ENCODE results near the gene DSG3. TPM values are rescaled to one million over a fixed set of nuclear protein-coding genes. Genes with fewer than 3 reads are reported as not detected.

Gene DSG3
- total and polyA plus RNA-seq, 4 donors: 0.03 to 0.09 TPM; not detected in 2

DNA sequence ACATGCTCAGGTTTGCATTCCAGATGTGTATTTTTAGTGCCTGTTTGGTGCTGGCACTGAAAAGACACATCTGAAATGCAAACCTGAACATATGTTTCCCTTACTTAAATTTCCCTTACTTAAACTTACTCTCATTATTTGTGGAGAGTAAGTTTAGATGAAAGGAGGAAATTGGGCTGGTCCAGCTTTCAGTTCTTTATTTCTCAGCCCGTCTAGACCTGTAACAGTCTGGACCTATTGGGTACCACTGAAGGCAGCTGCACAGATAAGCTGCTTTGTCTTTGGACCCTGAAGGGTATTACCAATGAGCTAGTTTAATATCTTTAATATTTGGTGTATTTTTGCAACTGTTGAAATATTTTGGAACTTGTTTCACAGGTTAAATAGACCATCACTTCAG is 17.0 kb upstream of the DSG3 start:
- H3K4me3 ChIP-seq: no peak overlapping the region
- no peaks in the 10 kb centered on the region for H3K36me3 ChIP-seq (ENCODE audit: control insufficient read depth in 4 of 4, insufficient read depth in 4 of 4, low read length in 4 of 4)
- ATAC-seq (ENCODE audit: insufficient read depth, low FRiP score): no peak
- H3K9me3 ChIP-seq (ENCODE audit: control insufficient read depth in 4 of 4, insufficient read depth in 3 of 4, low read length in 3 of 4): peaks cover 0 to 2% (median under 1%) of the 10 kb centered on the region in 4 donors
- TF ChIP-seq CTCF (IDR thresholded peaks at IDR 0.05; ENCODE audit: control extremely low read depth, extremely low read depth): no peak
- DNase-seq: no peak
- H3K9ac ChIP-seq (ENCODE audit: insufficient read depth in 1 of 2, low read length in 2 of 2): no peak overlapping the region
- H3K4me1 ChIP-seq (ENCODE audit: control insufficient read depth in 5 of 5, insufficient read depth in 5 of 5, low read length in 5 of 5): no peaks in the 10 kb centered on the region
- 50 to 54% methylated on average over 1 of the region's 1 CpG for WGBS, 2 donors
- H3K27ac ChIP-seq (ENCODE audit: low read depth in 1 of 2, low read length in 1 of 2): no peak overlapping the region
- no peaks in the 10 kb centered on the region for H3K27me3 ChIP-seq (ENCODE audit: control insufficient read depth in 3 of 3, insufficient read depth in 3 of 3, low read length in 2 of 3)

DNA sequence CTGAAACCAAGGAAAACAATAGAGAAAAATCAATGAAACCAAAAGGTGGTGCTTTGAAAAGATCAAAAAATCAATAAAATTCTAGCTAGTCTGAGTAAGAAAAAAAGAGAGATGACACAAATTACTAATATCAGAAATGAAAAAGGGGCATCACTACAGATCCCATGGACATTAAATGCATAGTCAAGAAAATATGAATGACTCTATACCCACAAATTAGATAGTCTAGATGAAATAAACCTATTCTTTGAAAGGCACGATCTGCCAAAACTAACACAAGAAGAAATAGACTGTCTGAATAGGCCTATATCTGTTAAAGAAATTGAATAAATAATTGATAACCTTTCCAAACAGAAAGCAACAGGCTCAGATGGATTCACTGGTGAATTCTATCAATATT is 15.2 kb upstream of the DSG3 start:
- 88 to 93% methylated on average over 1 of the region's 1 CpG for WGBS, 2 donors
- Histone ChIP-seq H3K4me1 (ENCODE audit: control insufficient read depth in 5 of 5, insufficient read depth in 5 of 5, low read length in 5 of 5) (no peaks in the 10 kb centered on the region), H3K9me3 (ENCODE audit: control insufficient read depth in 4 of 4, insufficient read depth in 3 of 4, low read length in 3 of 4) (peaks cover 0 to 2% (median under 1%) of the 10 kb centered on the region in 4 donors), H3K9ac (ENCODE audit: insufficient read depth in 1 of 2, low read length in 2 of 2) (no peak overlapping the region), H3K4me3 (no peak overlapping the region), H3K27me3 (ENCODE audit: control insufficient read depth in 3 of 3, insufficient read depth in 3 of 3, low read length in 2 of 3) (no peaks in the 10 kb centered on the region), H3K27ac (ENCODE audit: low read depth in 1 of 2, low read length in 1 of 2) (no peak overlapping the region), H3K36me3 (ENCODE audit: control insufficient read depth in 4 of 4, insufficient read depth in 4 of 4, low read length in 4 of 4) (no peaks in the 10 kb centered on the region)
- DNase-seq: no peak
- no peak for ATAC-seq (ENCODE audit: insufficient read depth, low FRiP score)
- TF ChIP-seq CTCF (IDR thresholded peaks at IDR 0.05; ENCODE audit: control extremely low read depth, extremely low read depth): no peak

DNA sequence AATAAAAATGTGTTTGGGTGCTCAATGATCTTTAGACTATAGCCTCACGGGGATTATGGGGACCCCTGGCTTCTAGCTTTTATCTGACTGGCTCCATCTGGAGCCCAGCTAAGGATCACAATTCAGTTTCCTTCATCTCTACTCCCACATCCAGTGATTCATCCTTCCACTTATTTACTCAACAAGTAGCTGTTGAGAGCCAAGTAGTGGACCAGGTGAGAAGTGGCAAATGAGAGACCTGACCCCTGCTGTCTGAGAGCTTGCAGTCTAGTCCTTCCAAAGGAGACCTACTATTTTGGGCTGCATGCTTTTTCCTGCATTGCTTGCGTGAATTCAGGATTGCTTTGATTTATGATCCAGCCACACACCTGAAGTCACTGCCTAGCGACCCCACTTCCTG is 10.7 kb upstream of the DSG3 start:
- 69 to 74% methylated on average over 3 of the region's 3 CpGs for WGBS, 2 donors
- Histone ChIP-seq H3K9ac (ENCODE audit: insufficient read depth in 1 of 2, low read length in 2 of 2) (no peak overlapping the region), H3K27ac (ENCODE audit: low read depth in 1 of 2, low read length in 1 of 2) (no peak overlapping the region), H3K4me3 (no peak overlapping the region), H3K27me3 (ENCODE audit: control insufficient read depth in 3 of 3, insufficient read depth in 3 of 3, low read length in 2 of 3) (no peaks in the 10 kb centered on the region), H3K36me3 (ENCODE audit: control insufficient read depth in 4 of 4, insufficient read depth in 4 of 4, low read length in 4 of 4) (no peaks in the 10 kb centered on the region), H3K4me1 (ENCODE audit: control insufficient read depth in 5 of 5, insufficient read depth in 5 of 5, low read length in 5 of 5) (no peaks in the 10 kb centered on the region), H3K9me3 (ENCODE audit: control insufficient read depth in 4 of 4, insufficient read depth in 3 of 4, low read length in 3 of 4) (peaks cover 0 to 2% (median under 1%) of the 10 kb centered on the region in 4 donors)
- DNase-seq (no peak), ATAC-seq (ENCODE audit: insufficient read depth, low FRiP score) (peak; percentile 47)
- no peak for TF ChIP-seq CTCF (IDR thresholded peaks at IDR 0.05; ENCODE audit: control extremely low read depth, extremely low read depth)

DNA sequence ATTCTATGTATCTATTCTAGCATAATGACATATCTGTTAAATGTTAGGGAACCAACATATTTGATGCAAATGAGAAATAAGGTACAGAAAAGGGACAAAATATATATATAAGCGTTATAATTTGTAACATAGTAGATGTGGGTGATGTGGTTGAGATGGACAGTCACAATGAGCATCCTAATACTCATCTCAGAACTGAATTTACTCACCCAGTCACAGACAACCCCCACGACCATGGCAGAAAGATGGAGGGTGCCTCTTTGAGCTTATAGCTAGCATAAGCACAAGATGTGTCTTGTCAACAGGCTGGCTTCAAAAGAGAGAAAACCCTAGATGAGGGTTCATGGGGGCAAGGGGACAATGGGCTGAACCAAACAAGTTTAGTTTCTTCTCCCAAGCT is 9.1 kb upstream of the DSG3 start:
- ATAC-seq (ENCODE audit: insufficient read depth, low FRiP score): no peak
- Histone ChIP-seq H3K4me3 (no peak overlapping the region), H3K9me3 (ENCODE audit: control insufficient read depth in 4 of 4, insufficient read depth in 3 of 4, low read length in 3 of 4) (peaks cover 0 to 2% (median under 1%) of the 10 kb centered on the region in 4 donors), H3K27ac (ENCODE audit: low read depth in 1 of 2, low read length in 1 of 2) (no peak overlapping the region), H3K36me3 (ENCODE audit: control insufficient read depth in 4 of 4, insufficient read depth in 4 of 4, low read length in 4 of 4) (no peaks in the 10 kb centered on the region), H3K9ac (ENCODE audit: insufficient read depth in 1 of 2, low read length in 2 of 2) (no peak overlapping the region), H3K4me1 (ENCODE audit: control insufficient read depth in 5 of 5, insufficient read depth in 5 of 5, low read length in 5 of 5) (no peaks in the 10 kb centered on the region), H3K27me3 (ENCODE audit: control insufficient read depth in 3 of 3, insufficient read depth in 3 of 3, low read length in 2 of 3) (no peaks in the 10 kb centered on the region)
- TF ChIP-seq CTCF (IDR thresholded peaks at IDR 0.05; ENCODE audit: control extremely low read depth, extremely low read depth): no peak
- WGBS, 2 donors: 85 to 90% methylated on average over 2 of the region's 2 CpGs
- DNase-seq: no peak
